ENCODE results near the gene SLC22A3. TPM values are rescaled to one million over a fixed set of nuclear protein-coding genes. Genes with fewer than 3 reads are reported as not detected.
"Not testable (repeated sequence)": the region's sequence is repeated elsewhere in the genome, so short reads cannot be mapped to it uniquely, and the experiment has no call there.

The SLC22A3 gene
- total RNA-seq, 1 experiment from 2014 or later: not detected

- H3K27me3 ChIP-seq: no peaks in the 10 kb centered on the region
- no peak overlapping the region for H3K4me3 ChIP-seq
- DNase-seq: no peak
- H3K27ac ChIP-seq: no peak overlapping the region
- no peaks in the 10 kb centered on the region for H3K36me3 ChIP-seq
- H3K9me3 ChIP-seq (replicated peaks): no peaks in the 10 kb centered on the region
- H3K4me1 ChIP-seq: no peaks in the 10 kb centered on the region
Measured at GRCh38 chr6:160445130-160445529, 97.0 kb downstream of the SLC22A3 start.

- H3K4me3 ChIP-seq: no peak overlapping the region
- no peaks in the 10 kb centered on the region for H3K27me3 ChIP-seq
- no peaks in the 10 kb centered on the region for H3K9me3 ChIP-seq (replicated peaks)
- no peak overlapping the region for H3K27ac ChIP-seq
- no peaks in the 10 kb centered on the region for H3K36me3 ChIP-seq
- no peak for DNase-seq
- no peaks in the 10 kb centered on the region for H3K4me1 ChIP-seq
Measured at GRCh38 chr6:160447350-160447749, 99.2 kb downstream of the SLC22A3 start.

- H3K27me3 ChIP-seq; H3K4me3 ChIP-seq; H3K36me3 ChIP-seq; H3K9me3 ChIP-seq (replicated peaks); H3K27ac ChIP-seq; H3K4me1 ChIP-seq; DNase-seq: not testable (repeated sequence)
Measured at GRCh38 chr6:160449787-160450186, 101.6 kb downstream of the SLC22A3 start.

- H3K4me3 ChIP-seq: no peak overlapping the region
- DNase-seq: no peak
- no peak overlapping the region for H3K27ac ChIP-seq
- no peaks in the 10 kb centered on the region for H3K9me3 ChIP-seq (replicated peaks)
- H3K4me1 ChIP-seq: no peaks in the 10 kb centered on the region
- no peaks in the 10 kb centered on the region; the same call in 1 of the 2 replicates for H3K27me3 ChIP-seq
- no peaks in the 10 kb centered on the region for H3K36me3 ChIP-seq
Measured at GRCh38 chr6:160450849-160451248, 102.7 kb downstream of the SLC22A3 start.

GRCh38 chr6:160454303-160454702 lies 106.1 kb downstream of the SLC22A3 start:
- no peak overlapping the region for H3K27ac ChIP-seq
- no peaks in the 10 kb centered on the region for H3K9me3 ChIP-seq (replicated peaks)
- no peak overlapping the region for H3K4me3 ChIP-seq
- no peaks in the 10 kb centered on the region for H3K4me1 ChIP-seq
- no peak for DNase-seq
- H3K36me3 ChIP-seq: no peaks in the 10 kb centered on the region
- no peaks in the 10 kb centered on the region; the same call in 1 of the 2 replicates for H3K27me3 ChIP-seq

- Histone ChIP-seq H3K4me3 (no peak overlapping the region), H3K9me3 (replicated peaks) (no peaks in the 10 kb centered on the region), H3K4me1 (no peaks in the 10 kb centered on the region), H3K36me3 (no peaks in the 10 kb centered on the region), H3K27ac (no peak overlapping the region), H3K27me3 (no peaks in the 10 kb centered on the region; the same call in 1 of the 2 replicates)
- no peak for DNase-seq
Measured at GRCh38 chr6:160455081-160455480, 106.9 kb downstream of the SLC22A3 start.

GRCh38 chr6:160455541-160456213 lies 107.5 kb downstream of the SLC22A3 start:
- Histone ChIP-seq H3K4me3 (no peak overlapping the region), H3K9me3 (replicated peaks) (no peaks in the 10 kb centered on the region), H3K4me1 (no peaks in the 10 kb centered on the region), H3K27ac (no peak overlapping the region), H3K27me3 (no peaks in the 10 kb centered on the region; the same call in 1 of the 2 replicates), H3K36me3 (no peaks in the 10 kb centered on the region)
- DNase-seq: peak; percentile 59 to 86

- H3K27ac ChIP-seq: no peak overlapping the region
- no peaks in the 10 kb centered on the region; the same call in 1 of the 2 replicates for H3K27me3 ChIP-seq
- H3K9me3 ChIP-seq (replicated peaks): no peaks in the 10 kb centered on the region
- H3K36me3 ChIP-seq: no peaks in the 10 kb centered on the region
- H3K4me3 ChIP-seq: no peak overlapping the region
- no peak for DNase-seq
- no peaks in the 10 kb centered on the region for H3K4me1 ChIP-seq
Measured at GRCh38 chr6:160456214-160456546, 108.0 kb downstream of the SLC22A3 start.

GRCh38 chr6:160457823-160458222 lies 109.6 kb downstream of the SLC22A3 start:
- DNase-seq: no peak
- H3K27me3 ChIP-seq: no peaks in the 10 kb centered on the region; the same call in 1 of the 2 replicates
- peaks cover 6% of the 10 kb centered on the region for H3K4me1 ChIP-seq
- H3K4me3 ChIP-seq: no peak overlapping the region
- no peak overlapping the region for H3K27ac ChIP-seq
- H3K36me3 ChIP-seq: no peaks in the 10 kb centered on the region
- no peaks in the 10 kb centered on the region for H3K9me3 ChIP-seq (replicated peaks)

GRCh38 chr6:160461641-160462040 lies 113.5 kb downstream of the SLC22A3 start:
- DNase-seq: no peak
- Histone ChIP-seq H3K4me1 (peaks cover 6% of the 10 kb centered on the region), H3K27ac (no peak overlapping the region), H3K4me3 (no peak overlapping the region), H3K9me3 (replicated peaks) (no peaks in the 10 kb centered on the region), H3K27me3 (no peaks in the 10 kb centered on the region), H3K36me3 (no peaks in the 10 kb centered on the region)

GRCh38 chr6:160462116-160462515 lies 113.9 kb downstream of the SLC22A3 start:
- no peak for DNase-seq
- Histone ChIP-seq H3K9me3 (replicated peaks) (no peaks in the 10 kb centered on the region), H3K27me3 (no peaks in the 10 kb centered on the region), H3K27ac (no peak overlapping the region), H3K36me3 (no peaks in the 10 kb centered on the region), H3K4me3 (no peak overlapping the region), H3K4me1 (peaks cover 6% of the 10 kb centered on the region)

- Histone ChIP-seq H3K27ac (no peak overlapping the region), H3K9me3 (replicated peaks) (no peaks in the 10 kb centered on the region), H3K27me3 (no peaks in the 10 kb centered on the region), H3K4me1 (peaks cover 6% of the 10 kb centered on the region), H3K4me3 (no peak overlapping the region), H3K36me3 (no peaks in the 10 kb centered on the region)
- peak in 1 of 2 experiments; percentile 36 for DNase-seq
Measured at GRCh38 chr6:160462551-160463109, 114.5 kb downstream of the SLC22A3 start.

GRCh38 chr6:160464744-160465143 lies 116.6 kb downstream of the SLC22A3 start:
- no peaks in the 10 kb centered on the region for H3K36me3 ChIP-seq
- H3K27ac ChIP-seq: no peak overlapping the region
- no peak for DNase-seq
- H3K9me3 ChIP-seq (replicated peaks): no peaks in the 10 kb centered on the region
- no peak overlapping the region for H3K4me3 ChIP-seq
- H3K27me3 ChIP-seq: no peaks in the 10 kb centered on the region
- H3K4me1 ChIP-seq: peaks cover 6% of the 10 kb centered on the region

- not testable (repeated sequence) for H3K36me3 ChIP-seq; H3K4me3 ChIP-seq; H3K27me3 ChIP-seq; H3K9me3 ChIP-seq (replicated peaks); H3K27ac ChIP-seq; DNase-seq; H3K4me1 ChIP-seq
Measured at GRCh38 chr6:160467261-160467871, 119.2 kb downstream of the SLC22A3 start.

- no peaks in the 10 kb centered on the region for H3K36me3 ChIP-seq
- no peak overlapping the region for H3K4me3 ChIP-seq
- H3K27ac ChIP-seq: no peak overlapping the region
- no peaks in the 10 kb centered on the region for H3K9me3 ChIP-seq (replicated peaks)
- H3K27me3 ChIP-seq: no peaks in the 10 kb centered on the region
- no peak for DNase-seq
- H3K4me1 ChIP-seq: no peaks in the 10 kb centered on the region
Measured at GRCh38 chr6:160469153-160469552, 121.0 kb downstream of the SLC22A3 start.
